HL-60/S4 treated with retinoic acid at 250 ng/mL for 4 days and 3 days (cell line): Measurements from ENCODE around the gene RPS19.

ENCODE experiments used
- in situ Hi-C: fragments of 300-500 bp; cut with MboI; formaldehyde crosslinking; loops from 2 replicates; pipeline ENCODE4 v1.7.0; 2022; ENCODE audit warnings: low sequenced_read_pairs

RPS19 gene

DNA sequence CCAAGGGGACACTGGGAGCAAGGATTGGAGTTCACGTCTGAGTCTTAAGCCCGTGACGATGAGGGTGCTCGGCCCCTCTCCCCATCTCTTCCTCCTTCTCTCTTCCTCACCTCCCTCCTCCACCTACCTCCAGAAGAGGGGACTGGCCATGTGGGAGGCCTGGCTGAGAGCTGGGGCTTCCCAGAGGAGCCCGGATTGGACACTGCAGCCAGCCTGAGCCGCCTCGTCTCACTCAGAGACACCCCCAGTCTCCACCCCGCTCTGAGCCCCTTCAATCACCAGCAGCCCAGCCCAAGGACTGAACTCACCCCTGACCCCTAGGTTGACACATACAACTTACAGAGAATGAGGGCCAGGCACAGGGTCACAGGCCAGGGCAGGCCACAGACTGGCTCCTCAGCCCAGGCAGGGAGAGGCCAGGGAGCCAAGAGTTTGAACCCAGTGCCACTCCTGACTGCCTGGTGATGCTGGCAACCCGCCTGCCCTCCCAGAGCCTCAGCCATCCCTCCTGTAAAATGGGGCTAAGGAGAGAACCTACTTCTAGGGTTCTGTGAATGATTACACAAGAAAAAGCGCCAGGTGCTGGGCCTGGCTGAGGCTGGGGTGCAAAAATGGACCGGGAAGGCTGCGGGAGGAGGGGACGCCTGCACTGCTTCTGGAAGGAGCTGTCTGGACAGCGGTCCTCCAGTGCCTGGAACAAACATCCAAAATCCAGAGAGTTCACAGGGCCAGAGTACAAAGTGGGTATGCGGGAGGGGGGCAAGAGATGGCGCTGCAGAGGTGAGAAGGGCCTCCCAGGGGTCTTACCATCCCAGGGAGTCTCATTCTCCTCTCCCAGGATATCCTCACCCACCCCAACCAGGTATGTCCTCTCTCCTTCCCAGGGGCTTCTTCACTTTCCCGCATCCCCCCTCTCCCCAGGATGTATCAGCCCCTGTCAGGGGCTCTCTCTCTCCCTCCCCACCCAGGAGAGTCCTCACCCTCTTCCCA, 18.2 kb downstream of the RPS19 start:
- in situ Hi-C loops, result no loop called here

DNA sequence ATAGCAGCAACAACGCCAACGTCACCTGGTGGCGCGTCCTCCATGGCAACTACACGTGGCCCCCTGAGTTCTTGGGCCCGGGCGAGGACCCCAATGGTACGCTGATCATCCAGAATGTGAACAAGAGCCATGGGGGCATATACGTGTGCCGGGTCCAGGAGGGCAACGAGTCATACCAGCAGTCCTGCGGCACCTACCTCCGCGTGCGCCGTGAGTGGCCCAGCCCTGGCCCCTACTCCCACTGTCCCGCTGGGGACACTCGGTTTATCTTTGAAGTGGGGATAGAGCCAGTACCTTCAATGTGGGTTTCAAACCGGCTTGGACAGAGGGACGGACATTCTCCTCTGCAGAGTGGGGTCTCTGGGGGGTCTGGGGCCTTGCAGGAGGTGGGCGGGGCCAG, 19.0 kb downstream of the RPS19 start:
- in situ Hi-C loops, result no loop called here

DNA sequence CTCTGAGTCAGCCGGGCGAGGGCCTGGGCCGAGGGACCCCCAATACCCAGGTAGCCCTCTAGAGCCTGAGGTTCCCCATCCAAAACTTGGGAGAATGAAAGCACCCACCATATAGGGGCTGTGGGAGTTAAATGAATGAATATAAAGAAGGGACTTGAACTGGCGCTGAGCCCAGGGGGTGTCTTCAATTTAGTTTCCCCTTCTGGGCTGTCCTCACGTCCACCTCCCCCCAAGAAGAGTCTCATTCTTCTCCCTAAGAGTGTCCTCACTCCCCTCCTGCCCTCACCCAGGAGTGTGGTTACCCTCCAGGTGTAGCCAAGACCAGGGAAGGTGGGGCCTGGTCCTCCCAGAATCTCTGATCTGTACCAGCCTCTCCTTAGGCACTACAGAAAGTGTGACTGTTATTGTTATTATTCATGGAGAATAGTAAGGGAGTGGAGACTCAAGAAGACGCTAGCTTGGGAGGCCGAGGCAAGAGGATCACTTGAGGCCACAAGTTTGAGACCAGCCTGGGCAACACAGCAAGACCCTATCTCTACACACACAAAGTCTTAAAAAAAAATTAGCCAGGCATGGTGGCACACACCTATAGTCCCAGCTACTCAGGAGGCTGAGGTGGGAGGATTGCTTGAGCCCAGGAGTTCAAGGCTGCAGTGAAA, 19.7 kb downstream of the RPS19 start:
- in situ Hi-C loops, result no loop called here

DNA sequence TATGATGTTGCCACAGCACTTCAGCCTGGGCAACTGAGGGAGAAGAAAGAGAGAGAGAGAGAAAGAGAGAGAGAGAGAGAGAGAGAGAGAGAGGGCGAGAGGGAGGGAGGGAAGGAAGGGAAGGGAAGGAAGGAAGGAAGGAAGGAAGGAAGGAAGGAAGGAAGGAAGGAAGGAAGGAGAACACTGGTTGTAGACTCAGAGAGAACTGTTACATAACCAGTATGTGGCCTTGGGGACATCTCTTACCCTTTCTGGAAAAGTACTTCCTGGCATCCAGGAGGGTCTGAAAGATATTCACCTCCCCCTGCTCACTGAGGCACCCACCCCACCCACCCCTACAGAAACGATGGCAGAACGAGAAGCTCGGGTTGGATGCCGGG, 20.3 kb downstream of the RPS19 start:
- in situ Hi-C loops, result no loop called here

DNA sequence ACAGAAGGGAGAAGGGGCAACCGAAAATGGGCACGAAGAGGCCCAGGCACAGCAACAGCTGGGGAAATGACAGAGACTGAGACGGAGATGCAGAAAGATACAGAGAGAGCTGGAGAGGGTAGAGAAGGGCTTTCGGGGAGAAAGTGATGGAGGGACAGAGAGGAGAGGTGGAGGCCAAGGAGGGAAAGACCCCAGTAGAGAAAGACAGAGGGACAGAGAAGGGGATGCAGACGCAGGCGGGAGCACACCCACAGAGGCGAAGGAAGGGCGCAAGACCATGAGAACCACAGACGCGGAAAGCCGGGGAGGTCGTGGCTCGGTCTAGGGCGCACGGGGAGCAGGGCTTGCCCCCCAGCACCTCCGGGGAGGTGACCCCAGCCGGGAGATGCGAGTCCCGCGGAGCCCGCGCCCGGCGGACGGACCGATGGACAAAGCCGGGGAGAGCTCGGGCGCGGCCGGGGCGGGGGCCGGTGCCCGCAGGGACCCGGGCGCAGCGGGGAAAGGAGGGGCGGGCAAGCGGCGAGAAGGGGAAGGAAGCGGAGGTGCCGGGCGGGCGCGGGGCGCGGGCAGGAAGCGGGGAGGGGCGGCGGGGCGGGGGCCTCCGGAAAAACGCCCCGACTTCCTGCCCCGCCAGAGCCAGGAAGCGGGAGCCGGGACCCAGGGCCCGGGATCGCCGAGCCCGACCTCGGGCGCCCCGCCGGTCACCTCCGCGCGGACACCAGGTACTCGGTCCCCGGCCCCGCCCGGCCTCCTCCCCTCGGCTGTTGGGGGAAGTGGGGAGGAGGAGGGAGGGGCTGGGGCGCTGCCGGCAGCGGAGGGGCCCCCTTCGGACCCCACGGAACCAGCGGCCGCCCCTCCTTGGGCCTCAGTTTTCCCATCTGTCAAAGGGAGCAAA, 22.8 kb downstream of the RPS19 start, which contains the start of gene ARHGEF1:
Gene ARHGEF1, plus strand, starts transcription at position 617 of the 895 bp plus-strand sequence. CDS start 4,899 bp downstream, outside the sequence.
- in situ Hi-C loops, result no loop called here

DNA sequence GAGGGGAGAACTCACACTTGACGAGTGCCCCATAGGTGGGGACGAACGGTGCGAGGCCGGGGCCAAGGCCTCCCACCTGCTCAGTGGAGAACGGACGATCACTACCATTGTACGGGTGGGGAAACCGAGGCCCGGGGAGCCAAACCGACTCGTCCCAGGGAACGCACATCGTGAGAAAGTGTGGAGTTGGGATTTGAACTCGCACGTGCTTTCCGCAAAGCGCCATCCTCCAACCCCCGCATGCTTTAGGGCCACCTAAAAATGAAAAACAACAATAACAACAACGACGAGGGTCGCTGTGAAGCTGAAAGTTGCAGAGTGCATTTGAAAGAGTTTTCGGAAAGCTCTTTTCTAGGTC, 23.4 kb downstream of the RPS19 start:
- in situ Hi-C loops, result no loop called here

DNA sequence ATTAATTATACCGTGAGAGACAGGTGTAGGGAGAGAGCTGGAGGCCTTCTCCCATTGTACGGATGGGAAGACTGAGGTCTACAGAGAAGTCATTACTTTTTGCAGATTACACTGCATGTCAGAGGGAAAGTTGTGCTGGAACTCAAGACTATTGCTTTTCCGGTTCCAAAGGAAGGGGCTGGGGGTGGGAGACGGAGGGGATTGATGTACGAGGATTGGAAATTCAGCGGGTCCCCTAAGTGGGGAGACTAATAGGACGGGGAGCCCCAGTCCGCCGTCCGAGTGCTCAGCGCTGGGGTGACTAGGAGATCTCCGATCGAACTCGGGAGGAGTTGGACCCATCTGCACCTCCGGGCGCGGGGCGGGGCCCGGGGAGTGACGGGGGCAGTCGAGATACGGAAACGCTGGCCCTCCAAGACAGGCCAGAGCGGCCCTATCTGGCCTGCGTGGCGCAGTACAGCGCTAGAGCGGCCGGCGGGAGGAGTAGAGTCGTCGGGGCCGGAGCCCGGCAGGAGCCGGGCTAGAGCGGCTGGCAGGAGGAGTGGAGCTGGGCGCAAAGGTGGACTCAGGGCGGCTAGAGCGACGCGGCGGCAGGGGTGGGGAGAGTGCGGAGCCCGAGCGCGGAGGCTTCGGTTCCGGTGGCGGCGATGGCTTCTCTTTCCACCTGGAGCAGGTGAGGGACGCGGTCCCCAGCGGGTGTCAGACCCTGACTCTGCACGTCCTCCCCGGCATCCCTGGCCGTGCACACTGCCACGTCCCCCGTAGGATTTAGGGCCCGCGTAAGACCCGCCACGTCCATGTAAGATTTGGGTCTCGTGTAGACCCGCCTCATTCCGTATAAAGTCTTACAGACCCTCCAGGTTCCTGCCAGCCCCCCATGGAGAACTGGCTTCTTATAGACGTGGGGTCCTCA, 24.0 kb downstream of the RPS19 start:
- in situ Hi-C loops, result no loop called here

DNA sequence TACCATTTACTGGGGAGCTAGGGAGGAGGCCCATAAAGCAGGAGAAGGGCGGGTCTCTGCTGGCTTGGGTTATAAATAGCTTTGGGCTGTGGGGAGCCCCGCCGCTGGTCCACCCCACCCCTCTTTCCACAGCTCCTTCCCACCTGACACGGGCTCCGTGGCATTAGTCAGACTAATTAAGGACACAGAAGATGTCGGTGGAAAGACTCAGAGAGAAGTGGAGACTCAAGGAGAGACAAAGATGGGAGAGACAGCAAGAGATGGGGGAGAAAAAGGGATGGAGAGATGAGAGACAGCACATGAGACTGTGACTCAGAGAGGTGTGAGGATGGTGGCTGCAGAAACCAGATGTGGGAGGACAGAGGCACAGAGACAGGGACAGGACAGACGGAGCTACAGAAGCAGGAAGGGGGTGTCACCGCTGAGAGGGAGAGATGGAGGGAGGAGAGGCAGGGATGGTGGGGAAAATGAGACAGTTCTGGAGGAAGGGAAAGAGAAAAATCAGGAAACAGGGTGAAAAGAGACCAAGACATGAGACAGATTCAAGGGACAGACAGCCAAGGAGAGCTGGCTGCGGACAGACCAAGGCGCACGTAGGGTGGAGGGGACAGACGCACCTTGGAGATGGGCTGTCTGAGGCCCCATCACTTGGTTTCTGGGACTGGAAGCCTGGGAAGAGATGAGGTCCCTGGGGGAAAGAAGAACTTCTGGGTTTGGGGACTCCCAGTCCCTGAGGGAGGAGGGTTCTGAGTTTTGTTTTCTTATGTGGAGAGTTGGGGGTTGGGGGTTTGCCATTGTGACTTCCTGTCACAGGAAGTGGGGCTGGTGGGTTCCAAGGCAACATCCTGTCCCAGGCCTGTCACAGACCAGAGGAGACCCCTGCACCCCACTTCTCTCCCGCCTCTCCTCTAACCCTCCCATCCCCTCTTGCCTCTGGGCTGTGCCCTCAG, 27.0 kb downstream of the RPS19 start:
- in situ Hi-C loops, result no loop called here

DNA sequence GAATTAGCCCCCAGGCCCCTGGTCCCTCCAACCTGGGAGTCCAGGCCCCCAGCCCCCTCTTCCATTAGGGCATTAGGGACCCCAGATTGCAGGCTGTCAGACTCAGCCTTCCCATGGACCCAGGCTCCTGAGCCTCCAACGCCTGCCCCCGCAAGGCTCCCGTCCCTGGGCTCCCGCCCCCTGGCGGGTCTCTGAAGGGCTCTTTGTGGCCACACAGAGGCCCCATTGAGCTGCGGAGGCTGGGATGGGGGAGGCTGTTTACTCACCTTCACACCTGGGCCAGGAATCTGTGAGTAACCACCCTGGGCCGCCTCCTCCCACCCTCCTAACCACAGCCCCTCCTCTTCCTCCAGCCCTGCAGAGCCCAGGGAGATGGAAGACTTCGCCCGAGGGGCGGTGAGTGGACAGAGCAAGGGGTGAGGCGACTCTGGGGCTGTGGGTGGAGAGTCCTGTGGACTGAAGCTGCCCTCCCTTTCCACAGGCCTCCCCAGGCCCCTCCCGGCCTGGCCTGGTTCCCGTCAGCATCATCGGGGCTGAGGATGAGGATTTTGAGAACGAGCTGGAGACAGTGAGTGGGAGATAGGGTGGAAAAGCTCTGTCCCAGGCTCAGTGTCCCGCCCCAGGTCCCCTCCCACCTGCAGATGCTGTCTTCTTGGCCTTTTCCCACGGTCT, 27.8 kb downstream of the RPS19 start:
- in situ Hi-C loops, result no loop called here

DNA sequence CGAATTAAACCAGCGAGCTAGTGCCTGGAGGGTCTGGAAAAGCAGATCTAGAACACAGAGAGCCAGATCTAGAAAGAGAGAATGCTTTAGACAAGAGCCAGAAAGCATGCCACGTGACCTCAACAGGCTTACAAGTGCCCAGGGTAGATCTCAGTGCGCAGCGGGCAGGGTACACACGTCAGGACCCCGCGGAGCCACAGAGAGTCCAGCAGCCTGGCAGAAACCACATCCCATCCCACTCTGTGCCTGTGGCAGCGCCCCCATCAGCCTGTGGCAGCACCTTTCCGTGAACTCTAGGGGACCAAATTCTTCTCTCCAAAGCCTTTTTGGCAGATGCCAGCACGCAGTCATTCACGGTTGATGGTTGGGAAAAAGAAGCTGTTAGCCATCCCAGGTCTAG, 28.9 kb downstream of the RPS19 start:
- in situ Hi-C loops, result no loop called here

DNA sequence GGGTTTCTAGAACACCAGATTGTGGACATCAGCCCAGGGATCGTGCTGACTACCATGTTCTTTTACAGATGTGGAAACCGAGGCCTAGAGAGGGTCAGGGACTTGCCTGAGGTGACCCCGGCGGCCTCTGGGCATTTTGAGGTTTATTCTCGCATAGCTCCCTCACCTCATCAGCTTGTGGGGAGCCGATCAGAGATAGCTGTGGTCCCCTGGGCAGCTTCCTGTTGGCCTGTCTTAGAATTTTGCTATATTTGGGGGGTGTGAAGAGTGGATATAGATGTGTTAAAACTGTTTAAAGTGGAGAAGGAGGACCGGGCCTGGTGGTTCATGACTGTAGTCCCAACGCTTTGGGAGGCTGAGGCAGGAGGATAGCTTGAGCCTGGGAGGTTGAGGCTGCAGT, 29.8 kb downstream of the RPS19 start:
- in situ Hi-C loops, result no loop called here

DNA sequence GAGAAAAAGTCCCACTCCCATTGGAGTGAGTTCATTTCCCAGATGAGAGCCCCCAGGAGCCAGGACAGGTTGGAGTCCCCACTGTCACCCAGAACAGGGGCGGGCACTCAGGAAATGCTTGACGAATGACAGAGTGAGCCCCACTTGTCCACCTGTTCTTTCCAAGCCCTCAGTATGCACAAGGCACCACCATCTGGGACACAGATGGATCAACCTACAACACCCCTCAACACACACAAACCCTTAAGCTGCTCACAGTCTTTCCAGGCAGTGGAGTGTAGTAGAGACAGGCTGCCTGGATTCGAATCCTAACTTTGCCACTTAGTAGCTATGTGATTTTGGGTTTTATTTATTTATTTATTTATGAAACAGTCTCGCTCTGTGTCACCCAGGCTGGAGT, 30.9 kb downstream of the RPS19 start:
- in situ Hi-C loops, result no loop called here

DNA sequence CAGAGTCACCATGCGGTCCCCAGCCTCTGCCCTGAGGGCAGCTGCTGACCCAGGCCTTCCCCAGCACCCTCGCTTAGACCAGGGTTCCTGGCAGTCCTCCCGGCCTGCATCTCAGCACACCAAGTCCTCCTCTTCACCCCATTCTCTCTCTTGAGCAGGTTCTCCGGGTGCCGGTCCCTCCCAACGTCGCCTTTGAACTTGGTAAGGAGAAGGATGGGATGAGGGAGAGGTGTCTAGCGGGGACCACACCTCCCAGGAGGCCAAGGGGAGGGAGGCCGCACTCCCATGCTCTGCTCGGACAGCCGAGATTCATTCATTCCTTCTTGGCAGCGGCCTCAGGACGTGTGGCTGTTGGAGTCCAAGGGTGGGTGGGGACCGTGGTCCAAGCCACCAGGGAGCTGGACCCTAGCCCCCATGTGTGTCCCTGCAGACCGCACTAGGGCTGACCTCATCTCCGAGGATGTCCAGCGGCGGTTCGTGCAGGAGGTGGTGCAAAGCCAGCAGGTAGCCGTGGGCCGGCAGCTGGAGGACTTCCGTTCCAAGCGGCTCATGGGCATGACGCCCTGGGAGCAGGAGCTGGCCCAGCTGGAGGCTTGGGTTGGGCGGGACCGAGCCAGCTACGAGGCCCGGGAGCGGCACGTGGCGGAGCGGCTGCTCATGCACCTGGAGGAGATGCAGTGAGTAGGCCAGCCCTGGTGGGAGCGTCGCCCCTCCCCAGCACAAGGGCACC, 32.3 kb downstream of the RPS19 start:
- in situ Hi-C loops, result no loop called here

DNA sequence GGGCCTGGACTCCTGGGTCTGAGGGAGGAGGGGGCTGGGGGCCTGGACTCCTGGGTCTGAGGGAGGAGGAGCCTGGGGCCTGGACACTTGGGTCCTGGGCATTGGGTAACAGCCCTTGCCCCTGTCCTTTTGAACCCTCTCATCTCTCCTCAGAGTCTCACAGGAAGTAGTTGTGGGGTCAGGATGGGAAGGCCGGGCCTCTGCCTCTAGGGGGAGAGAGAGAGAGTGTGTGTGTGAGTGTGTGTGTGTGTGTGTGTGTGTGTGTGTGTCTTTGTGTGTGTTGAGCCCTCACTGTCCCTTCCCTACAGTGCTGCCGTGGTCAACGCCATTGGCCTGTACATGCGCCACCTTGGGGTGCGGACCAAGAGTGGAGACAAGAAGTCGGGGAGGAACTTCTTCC, 33.8 kb downstream of the RPS19 start:
- in situ Hi-C loops, result no loop called here

DNA sequence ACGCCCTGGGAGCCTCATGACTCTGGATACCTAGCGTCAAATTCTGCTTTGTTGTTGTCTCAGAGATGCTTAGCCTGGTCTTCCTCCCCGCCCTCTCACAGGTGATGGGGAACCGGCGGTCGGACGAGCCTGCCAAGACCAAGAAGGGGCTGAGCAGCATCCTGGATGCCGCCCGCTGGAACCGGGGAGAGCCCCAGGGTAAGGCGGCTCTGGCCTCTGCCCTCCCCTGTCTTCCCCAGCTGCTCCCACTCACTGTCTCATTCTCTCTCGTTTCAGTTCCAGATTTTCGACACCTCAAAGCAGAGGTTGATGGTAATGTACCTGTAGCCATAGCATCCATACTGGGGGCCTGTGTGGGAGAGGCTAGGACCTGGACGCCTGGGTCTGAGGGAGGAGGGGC, 34.3 kb downstream of the RPS19 start:
- in situ Hi-C loops, result no loop called here

DNA sequence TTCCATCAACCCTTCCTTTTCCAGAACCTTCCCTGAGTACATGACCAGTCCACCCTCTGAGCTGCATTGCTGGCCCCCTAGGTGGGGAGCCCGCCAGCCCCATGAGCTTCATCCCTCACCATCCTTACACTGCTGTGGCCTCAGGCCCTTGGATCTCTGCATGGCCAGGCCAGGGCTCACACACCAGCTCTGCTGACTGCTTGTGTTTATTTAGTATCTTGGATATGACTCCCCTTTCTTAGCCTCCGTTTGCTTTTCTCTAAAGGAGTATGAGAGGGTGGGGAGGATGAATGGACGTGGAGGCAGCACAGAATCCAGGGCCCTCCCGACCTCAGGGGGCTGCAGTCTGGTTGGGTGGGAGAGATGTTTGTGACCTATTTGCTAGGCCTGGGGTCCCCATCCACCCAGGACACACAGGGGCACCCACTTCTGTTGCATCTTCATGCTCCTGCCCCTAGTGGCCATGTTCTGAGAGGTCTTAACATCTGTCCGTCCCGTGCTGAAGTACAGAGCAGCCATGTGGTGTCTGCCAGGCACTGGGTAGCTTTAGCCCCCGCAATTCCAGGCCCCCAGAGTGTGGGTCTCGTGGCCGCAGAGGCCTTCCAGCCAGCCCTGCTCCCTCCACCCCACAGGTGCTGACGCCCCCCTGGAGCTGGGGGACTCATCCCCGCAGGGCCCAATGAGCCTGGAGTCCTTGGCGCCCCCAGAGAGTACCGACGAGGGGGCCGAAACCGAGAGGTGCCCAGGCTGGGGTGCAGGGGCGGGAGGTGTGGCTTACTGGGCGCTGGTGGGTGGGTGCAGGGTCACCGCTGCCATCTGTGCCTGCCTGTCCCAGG, 35.9 kb downstream of the RPS19 start:
- in situ Hi-C loops, result no loop called here

DNA sequence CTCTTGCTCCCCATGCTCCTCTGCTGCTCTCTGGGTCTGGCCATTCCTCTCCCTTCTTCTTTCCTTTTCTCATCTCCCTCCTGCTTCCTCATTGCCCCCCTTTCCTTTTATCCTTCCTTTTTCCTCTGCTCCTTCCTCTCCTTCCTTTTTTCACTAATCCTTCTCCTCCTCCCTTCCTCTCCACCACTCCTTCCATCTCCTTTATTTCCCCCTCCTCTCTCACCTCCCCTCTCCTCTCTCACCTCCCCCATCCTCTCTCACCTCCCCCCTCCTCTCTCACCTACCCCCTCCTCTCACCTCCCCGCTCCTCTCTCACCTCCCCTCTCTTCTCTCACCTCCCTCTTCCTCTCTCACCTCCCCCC, 36.5 kb downstream of the RPS19 start:
- in situ Hi-C loops, result no loop called here
